ENCODE results near the gene ATXN2.
"Not testable (repeated sequence)": the region's sequence is repeated elsewhere in the genome, so short reads cannot be mapped to it uniquely, and the experiment has no call there.

ATXN2 gene

GRCh38 chr12:111494676-111495075 is 104.4 kb downstream of the ATXN2 start:
- DNase-seq: no peak

DNA sequence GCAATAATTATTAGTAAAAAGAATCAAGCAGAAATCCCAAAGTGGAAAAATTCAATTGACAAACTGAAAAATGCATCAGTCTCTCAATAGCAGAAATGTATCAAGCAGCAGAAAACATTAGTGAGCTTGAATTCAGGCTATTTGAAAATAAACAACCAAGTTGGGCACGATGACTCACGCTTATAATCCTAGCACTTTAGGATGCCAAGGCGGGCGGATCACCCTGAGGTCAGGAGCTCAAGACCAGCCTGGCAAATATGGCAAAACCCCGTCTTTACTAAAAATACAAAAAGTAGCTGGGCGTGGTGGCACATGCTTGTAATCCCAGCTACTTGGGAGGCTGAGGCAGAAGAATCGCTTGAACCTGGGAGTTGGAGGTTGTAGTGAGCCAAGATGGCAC is 106.1 kb downstream of the ATXN2 start:
- not testable (repeated sequence) for DNase-seq

GRCh38 chr12:111488798-111489197 is 110.3 kb downstream of the ATXN2 start:
- DNase-seq: no peak

DNA sequence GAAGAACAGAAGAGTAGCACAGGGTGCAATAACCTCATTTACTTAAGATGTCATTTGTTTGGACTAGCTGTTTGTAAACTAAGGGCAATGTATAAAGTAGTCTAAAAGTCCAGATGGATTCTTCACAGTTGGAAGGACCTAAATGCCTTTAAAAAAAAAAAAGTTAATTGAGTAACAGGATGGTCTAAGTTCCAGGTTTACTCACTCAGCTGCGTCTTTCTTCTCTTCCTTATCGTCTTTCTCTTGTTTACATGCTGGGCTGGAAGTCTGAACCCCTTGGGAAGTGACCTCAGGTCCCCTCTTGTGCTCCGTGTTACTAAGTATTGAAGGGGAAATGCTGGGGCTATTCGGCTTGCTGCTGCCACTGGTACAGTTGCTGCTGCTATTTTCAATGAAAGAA is 110.8 kb downstream of the ATXN2 start:
- DNase-seq: peak in 1 of 2 experiments; percentile 17

DNA sequence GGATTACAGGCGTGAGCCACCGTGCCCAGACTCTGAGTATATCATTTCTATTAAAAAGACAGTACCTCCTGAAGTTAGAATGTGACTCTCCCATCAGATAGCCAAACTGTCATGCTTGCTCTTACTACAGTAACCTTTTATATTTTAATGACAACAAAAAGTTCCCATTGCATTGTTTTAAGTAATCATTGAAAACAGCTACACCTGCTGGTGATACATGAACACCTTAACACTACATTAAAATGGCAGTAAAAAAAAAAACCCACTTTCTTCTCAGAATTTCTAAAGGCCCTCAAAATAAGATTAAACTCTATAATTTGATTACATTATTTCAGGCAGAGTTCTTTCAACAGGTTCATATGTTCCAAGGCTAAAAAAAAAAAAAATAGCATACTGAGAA is 116.7 kb downstream of the ATXN2 start:
- no peak for DNase-seq

DNA sequence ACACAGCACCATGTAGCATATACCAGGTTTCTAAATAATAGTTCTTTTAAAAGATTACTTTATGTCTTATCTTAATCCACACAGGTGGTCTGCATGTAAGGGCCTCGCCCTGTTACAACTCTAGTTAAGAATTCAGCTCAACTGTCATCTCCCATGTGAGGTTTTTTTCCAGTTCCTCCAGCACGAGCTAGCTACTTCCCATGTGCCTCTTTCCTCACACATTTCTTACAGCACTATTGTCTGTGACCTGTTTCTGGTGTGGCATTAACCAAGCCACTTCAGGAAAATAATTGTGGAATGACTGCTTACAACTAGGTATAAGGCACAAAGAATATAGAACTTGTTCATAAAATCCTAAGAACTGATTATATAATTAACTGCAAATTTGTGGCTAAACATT is 127.9 kb downstream of the ATXN2 start:
- no peak for DNase-seq

GRCh38 chr12:111469401-111469800 is 129.7 kb downstream of the ATXN2 start:
- DNase-seq: no peak

- DNase-seq: no peak
Observed at GRCh38 chr12:111467857-111468241, 131.3 kb downstream of the ATXN2 start.

GRCh38 chr12:111467092-111467856 is 131.8 kb downstream of the ATXN2 start:
- no peak for DNase-seq

DNA sequence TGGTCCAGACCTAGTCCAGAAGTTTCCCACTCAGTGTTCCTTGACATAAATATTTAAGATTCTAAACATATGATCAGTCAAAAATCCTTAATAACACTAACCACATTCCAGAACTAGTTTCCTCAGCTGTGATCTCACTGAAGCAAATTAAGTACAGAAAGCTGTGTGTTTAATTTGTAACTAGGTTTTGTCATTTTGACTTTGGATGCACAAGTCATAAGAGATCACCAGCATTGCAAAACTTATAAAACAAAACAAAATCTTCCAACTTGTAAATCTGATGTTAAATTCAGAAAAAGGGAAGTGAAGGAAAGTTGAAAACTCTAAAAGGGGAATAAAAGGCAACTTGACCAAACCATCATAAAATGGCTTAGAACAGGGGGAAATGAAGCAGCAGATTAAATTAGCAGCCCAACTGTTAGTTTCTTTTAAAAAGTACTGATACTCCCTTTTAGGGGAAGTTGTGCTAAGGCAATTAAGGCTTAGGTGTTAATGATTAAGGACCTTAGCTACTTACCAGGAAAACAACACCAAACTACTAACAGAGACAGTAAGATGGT is 136.8 kb downstream of the ATXN2 start:
- no peak for DNase-seq

DNA sequence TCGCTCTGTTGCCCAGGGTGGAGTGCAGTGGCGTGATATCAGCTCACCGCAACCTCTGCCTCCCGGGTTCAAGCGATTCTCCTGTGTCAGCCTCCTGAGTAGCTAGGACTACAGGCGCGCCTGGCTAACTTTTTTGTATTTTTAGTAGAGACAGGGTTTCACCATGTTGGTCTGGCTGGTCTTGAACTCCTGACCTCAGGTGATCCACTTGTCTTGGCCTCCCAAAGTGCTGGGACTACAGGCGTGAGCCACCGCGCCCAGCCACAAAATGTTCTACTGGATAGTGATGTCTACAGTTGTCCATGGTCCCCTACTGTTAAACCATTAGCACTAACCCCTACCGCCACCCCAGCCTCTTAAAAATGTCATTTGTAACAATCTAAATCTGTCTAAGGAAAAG is 139.0 kb downstream of the ATXN2 start:
- DNase-seq: not testable (repeated sequence)

- DNase-seq: no peak
Observed at GRCh38 chr12:111458546-111459172, 140.5 kb downstream of the ATXN2 start.

DNA sequence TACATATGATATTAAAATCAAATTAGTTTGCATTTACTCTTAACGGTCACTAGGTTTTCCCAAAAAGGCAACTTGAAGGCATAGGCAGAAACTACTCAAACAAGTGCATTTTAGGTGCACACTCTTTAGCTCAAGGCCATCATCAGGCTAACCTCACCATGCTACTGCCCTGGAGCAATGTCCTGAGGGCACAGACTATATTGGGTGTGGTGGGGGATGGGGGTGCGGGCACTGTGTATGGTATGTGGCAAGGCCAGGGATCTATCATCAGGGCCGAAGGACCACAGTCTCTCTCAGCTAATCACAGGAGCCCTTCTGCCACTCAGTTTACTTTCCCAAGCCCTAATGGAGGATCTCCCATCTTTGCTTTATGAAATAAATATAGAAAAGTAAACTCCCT is 141.5 kb downstream of the ATXN2 start:
- DNase-seq: no peak

DNA sequence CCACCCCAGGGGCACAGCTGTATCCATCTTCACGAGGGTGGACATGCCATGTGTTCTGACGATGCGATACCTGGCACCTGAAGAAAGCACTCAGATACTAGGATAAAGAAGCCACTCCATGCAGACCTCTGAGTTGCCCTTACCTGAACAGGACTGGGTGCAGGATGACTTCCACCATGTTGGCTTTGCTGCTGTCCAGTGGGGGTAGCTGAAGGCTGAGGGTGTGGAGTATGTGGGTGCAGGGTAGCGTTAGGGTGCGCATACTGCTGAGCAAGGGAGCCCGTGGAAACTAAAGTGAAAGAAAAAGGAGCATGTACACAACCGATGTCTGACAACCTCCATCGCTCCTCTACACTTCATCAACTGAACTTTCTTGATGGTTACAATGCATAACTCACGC is 142.0 kb downstream of the ATXN2 start:
- DNase-seq: no peak

GRCh38 chr12:111455448-111456320 is 143.4 kb downstream of the ATXN2 start:
- no peak for DNase-seq

- no peak for DNase-seq
Observed at GRCh38 chr12:111454716-111455447, 144.2 kb downstream of the ATXN2 start.

GRCh38 chr12:111454311-111454710 is 144.8 kb downstream of the ATXN2 start:
- DNase-seq: no peak

- DNase-seq: no peak
Observed at GRCh38 chr12:111453071-111453989, 145.8 kb downstream of the ATXN2 start.

DNA sequence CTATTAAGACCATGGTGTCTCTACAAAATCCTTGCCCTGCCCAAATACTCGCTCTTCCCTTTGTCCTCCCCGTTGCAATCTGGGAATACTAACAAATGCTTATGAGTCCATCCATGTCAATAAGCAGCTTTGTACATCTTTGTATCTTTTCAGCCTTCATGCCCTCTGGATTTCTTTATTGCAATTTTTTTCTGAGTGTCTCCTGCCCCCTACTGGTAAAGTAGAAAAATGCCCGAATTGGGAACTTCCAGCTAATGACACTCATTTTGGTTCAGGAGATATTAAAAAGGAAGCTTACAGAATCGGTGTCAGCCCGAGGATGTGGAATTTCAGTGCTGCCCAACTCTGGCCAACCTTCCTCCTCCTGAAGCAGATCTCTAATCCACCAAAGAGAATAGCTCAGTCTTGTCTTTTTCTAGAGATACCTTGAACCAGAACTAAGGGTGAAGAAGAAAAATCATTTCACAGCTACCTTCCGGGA is 147.4 kb downstream of the ATXN2 start:
- peak; percentile 12 to 33 for DNase-seq

DNA sequence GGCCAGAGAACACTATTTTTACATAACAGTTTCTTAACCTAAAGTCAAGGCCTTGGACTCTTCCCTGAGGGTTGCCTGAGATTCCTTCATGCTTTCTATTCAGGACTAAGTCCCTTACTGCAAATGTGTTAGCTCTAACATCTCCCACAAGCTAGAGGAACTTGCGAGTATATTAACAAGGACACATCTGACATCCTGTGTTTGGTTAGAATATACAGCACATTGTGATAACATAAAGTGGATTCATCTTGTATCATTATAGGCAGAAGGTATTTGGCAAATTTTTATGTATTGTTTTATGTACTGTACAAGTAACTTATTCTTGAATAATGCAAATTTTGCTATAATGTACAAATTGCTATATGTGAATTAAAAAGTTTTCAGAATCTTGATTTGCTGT is 147.9 kb downstream of the ATXN2 start:
- DNase-seq: no peak

- DNase-seq: no peak
Observed at GRCh38 chr12:111450676-111451075, 148.4 kb downstream of the ATXN2 start.
